GM15510 (cell line): ENCODE data around the gene MYNN.

ENCODE experiments used
- POLR2A ChIP-seq: IDR thresholded peaks from 3 replicates; pipeline ENCODE4 v1.6.1; 2011; ENCODE audit warnings: borderline replicate concordance; ENCODE audit not compliant: insufficient read length; ENCODE audit errors: extremely low read depth

MYNN gene

DNA sequence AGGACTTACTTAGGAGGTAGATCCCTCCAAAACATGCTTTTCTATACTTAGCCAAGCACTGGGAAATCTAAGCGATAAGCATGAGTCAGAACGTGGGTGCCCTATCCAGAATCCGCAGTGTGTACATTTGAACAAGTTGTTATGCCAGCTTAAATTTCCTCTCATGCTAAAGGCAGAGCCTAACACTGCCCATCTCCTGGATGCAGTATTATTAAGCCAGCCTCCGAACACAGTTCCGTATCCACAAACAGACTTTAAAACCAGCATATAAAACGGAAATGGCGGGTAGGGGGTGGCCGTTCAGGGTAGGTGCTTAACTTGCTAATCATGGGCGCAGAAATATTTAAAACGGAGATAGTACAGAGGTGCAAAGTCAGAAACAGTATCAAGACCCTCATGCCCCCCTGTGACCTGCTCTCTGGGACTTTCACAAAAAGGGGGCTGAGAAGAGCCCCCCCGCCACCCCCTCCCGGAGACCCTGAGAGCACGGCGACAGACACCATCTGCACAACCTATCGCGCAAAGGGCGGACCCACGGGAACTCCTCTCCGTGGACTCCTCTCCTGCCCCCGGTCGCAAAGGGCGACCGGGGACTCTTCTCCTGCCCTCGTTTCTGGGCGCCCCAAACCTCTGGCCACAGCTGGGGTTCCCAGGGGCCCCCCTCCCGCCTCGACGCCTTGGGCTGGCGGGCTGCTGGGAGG is 38.6 kb downstream of the MYNN start:
- TF ChIP-seq POLR2A, result no peak

- TF ChIP-seq POLR2A, result no peak
These were observed 39.4 kb downstream of the MYNN start, which contains the start of the genes LRRC34 and LRRIQ4 for GRCh38 chr3:169812332-169813235. Gene LRRC34 (minus strand): TSS chr3:169812904. CDS start chr3:169812548, 356 bp downstream. Gene LRRIQ4 (plus strand): TSS chr3:169812870. CDS start chr3:169821922, 9,052 bp downstream.

DNA sequence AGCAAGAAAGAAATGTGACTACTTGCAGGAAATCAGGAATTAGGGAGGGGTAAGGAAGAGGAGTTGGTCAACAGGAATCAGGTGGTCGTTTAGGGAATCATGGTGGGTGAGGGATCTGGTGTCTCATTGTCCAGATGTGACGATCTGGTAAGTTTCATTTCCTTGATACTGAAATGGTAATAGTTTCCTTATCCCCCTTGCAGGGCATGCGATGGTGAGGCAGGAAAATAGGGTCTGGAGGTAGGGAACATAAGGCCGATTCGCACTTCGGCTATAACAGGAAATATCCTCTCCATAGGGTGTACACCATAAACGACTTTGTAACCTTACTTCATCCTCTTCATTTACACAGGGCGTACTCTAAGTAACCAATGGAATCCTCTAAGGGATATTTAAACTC is 40.1 kb downstream of the MYNN start:
- TF ChIP-seq POLR2A, result no peak

DNA sequence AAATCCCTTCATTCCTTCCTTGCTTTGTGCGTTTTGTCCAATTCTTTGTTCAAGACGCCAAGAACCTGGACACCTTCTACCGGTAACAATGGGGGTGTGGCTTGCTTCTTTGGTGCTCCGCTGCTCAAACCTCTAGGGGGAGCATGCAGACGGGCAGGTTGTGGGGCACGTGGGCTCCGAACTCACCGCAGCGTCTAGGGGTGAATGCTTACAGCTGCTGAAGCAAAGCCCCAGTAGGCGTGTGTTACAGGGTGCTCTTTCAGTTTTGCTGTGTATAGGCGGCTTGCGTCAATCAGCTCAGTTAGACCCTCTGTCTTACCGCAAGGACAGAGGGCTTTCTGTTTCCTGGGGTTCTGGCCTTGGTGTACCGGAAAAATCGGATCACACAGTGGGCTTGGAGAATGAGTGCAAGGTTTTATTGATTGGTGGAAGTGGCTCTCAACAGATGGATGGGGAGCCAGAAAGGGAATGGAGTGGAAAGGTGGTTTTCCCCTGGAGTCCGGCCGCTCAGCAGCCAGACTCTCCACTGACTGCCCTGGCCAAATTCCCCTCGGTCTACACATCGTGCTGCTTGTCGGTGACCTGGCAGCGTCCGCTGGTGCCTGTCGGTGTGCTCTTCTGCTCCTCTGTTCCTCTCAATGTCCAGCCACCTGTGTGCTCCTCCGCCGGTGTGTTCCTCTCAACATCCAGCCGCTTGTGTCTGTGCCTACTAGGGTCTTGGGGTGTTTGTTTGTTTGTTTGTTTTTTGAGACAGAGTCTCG is 40.7 kb downstream of the MYNN start:
- TF ChIP-seq POLR2A, result peak; percentile 16

DNA sequence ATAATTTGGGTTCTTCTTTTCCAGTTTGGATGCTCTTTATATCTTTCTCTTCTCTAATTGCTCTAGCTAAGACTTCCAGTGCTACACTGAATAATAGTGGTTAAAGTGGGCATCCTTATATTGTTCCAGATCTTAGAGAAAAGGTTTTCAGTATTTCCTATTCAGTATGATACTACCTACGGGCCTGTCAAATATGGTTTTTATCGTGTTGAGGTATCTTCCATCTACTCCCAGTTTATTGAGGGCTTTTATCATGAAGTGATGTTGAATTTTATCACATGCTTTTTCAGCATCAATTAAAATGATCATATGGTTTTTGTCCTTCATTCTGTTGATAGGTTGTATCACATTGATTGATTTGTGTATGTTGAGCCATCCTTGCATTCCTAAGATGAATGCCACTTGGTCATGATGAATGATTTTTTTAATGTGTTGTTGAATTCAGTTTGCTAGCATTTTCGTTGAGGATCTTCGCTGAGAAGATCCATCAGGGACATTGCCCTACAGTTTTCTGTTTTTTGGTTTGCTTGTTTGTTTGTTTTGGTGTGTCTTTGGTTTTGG is 42.5 kb downstream of the MYNN start:
- TF ChIP-seq POLR2A, result no peak

DNA sequence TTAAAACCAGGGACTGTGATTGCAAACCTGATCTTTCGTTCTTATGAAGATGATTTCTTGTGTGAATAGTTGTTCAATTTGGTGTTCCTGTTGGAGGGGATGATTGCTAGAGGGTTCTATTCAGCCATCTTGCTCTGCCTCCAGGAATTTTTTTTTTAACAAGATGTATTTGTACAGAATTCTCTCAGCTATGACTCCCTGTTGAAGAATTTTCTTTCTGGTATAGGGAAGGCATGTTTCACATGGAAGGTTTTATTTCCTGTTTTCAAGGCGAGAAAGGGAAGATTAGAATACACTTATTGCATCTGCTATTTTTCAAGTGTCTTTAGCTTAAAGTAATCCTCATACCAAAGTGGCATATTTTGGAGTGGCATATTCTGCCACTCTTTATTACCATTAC is 45.1 kb downstream of the MYNN start:
- TF ChIP-seq POLR2A, result no peak

DNA sequence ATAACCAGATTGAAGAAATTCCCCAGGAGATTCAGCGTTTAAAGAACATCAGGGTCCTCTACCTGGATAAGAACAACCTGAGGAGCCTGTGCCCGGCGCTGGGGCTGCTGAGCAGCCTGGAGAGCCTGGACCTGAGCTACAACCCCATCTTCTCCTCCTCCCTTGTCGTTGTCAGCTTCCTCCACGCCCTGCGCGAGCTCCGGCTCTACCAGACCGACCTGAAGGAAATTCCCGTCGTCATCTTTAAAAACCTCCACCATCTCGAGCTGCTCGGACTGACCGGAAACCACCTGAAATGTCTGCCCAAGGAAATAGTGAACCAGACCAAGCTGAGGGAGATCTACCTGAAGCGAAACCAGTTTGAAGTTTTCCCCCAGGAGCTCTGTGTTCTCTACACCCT is 48.9 kb downstream of the MYNN start:
- TF ChIP-seq POLR2A, result no peak

- no peak for TF ChIP-seq POLR2A
These were observed 49.3 kb downstream of the MYNN start for GRCh38 chr3:169822540-169822939.

DNA sequence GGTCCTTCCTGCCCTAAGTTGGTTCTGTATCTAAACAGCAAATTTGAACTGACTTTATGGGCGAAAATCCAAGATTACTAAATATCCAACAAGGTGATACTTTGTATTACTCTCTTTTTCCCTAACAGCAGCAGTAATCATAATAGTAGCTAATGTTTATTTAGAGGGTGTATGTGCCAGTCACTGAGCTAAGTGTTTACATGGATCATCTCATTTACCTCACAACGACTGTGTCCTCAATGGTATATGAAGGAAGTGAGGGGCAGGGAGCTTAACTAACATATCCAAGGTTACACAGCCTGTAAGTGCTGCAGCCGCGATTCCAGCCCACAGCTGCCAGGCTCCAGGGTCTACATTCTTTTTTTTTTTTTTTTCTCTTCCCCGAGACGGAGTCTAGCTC is 49.8 kb downstream of the MYNN start:
- no peak for TF ChIP-seq POLR2A

DNA sequence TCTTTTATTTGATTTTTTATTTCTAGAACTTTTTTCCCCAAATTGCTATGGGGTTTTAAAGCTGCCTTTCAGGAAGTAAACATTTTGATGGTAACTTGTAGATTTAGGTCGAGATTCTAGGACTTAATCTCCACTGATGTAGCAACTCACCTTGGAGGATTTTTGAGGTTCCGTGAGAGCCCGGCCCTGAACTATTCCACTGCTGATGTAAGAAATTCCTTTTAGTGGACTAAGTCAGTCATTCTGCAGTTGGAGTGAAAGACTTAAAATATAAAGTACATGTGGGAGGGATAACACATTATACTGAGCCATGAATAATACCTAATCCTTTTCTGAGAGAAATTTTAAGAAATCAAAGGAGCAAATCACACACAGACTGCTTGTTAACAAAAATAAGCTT is 52.1 kb downstream of the MYNN start:
- TF ChIP-seq POLR2A, result no peak

- TF ChIP-seq POLR2A, result no peak
These were observed 54.5 kb downstream of the MYNN start for GRCh38 chr3:169827712-169828111.

DNA sequence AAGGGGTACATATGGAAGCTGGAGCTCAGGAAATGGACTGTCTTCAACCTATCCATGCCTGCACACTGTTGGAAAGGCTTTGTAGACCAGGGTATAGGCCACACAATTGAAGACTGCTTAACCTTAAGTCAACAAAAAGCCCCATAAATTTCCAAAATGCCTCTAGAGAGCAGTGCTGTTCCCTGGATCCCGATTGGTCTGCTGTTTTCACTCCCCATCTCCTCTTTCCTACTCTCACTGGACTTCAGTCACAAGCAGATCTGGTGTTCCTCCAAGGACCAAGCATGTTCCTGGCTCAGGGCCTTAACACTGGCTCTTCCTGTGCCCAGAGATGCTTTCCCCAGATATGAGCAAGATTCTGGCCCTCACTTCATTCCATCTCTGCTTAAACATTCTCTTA is 62.3 kb downstream of the MYNN start:
- TF ChIP-seq POLR2A, result no peak

DNA sequence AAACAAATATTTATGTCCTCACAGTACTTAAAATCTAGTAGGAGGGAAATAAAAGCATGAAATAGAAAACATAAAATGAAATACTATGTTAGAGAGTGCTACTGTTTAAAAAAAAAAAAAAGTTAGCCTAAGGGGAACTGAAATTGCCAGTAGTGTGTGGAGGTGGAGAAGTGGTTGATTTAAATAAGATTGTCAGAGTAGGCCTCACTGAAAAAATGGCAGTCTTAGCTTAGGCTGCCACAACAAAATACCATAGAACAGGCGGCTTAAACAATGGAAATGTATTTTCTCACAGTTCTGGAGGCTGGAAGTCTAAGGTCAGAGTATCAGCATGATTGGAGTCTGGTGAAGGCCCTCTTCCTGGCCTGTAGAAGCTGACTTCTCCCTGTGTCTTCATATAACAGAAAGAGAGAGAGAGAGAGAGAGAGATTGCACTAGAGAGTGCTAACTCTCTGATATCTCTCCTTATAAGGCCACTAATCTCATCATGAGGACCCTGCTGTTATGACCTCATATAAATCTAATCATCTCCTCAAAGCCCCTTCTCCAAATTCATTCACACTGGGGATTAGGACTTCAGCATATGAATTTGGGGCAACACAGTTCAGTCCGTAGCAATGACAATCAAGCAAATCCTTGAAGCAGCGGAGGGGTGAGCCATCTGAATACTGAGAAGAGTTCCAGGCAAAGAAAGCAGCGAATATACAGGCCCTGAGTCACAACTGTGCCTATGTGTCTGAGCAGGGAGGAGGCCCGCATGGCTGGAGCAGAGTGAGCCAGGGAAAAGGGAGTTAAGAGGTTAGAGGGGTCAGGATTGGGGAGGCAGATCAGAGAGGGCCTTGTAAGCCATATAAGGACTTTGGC is 63.1 kb downstream of the MYNN start:
- no peak for TF ChIP-seq POLR2A

DNA sequence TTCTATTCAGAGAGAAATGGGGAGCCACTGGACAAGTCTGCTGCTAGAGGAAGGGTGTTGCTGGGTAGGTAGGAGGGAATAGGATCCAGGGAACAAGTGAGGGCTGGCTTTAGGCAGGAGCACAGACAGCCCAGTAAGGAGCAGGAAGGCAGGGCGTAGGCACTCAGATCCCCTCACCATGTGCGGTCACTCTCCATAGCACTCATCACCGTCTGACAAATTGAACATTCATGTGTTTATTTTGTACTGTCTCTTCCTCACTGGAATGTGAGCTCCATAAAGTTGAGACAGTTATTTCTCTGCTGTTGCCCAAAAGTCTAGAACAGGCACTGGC is 63.7 kb downstream of the MYNN start:
- TF ChIP-seq POLR2A, result no peak

GRCh38 chr3:169838511-169839030 is 65.4 kb downstream of the MYNN start:
- TF ChIP-seq POLR2A, result no peak
